HT1080 (cell line): Measurements from ENCODE around the gene ABCA13. TPM values are rescaled to one million over a fixed set of nuclear protein-coding genes. Genes with fewer than 3 reads are reported as not detected.

ENCODE experiments used
- DNase-seq: peaks from one replicate; pipeline ENCODE4 v3.0.0-alpha.2; 2015; ENCODE audit warnings: low read depth
- total RNA-seq: library from RNA; depleted of rRNA; stranded (reverse); fragments of >200 nt; shearing (Covaris generic); gene quantifications from 2 replicates; pipeline ENCODE4 v1.2.3, GENCODE V29; 2014

ABCA13 gene
- total RNA-seq, 1 experiment from 2014 or later, result 1.7 TPM

DNA sequence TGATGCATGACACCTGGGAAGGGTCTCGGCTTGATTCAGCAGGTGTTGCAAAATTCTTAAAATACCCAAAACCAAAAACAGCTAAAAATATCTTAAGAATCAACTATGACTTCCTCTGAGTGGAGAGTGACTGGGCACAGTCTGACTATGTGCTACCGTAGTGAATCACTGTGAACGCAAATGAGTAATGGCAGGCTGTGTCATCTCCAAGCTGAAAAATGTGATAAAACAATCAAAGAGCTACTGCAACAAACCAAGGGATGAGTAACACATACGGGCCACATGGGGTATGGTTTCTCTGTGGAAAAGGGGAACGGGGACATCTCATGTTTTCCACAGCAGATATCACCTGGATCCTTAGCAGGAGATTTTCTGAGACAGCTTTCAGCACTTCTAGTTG is 127.5 kb downstream of the ABCA13 start:
- peak; percentile 93 for DNase-seq

DNA sequence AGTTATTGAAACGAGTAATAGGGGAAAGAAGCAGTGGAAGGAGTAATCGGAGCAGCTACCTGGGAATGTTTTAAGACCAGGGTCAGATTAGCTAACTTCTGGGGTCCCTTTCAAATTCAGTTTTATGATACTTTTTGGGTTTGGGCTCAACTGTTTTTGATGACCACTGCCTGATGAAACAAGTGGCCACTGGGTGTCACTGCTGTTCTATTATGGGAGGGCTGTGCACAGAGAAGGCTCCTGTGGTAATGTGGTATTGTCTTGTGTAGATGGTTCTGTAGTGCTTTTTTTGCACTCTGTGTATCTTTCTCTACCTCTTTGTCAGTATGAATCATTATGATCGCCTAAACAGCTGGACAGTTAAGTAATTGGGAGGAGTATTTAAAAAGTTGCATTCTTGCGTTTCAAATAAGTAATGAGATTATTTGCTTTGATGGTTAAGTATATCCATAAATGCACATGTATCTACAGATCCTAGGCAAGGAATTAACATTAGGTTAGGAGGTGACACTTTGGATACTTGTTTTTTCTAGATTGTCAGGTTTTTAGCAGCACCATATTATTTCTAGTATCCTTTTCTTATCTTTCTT is 128.4 kb downstream of the ABCA13 start:
- DNase-seq, result peak; percentile 79

DNA sequence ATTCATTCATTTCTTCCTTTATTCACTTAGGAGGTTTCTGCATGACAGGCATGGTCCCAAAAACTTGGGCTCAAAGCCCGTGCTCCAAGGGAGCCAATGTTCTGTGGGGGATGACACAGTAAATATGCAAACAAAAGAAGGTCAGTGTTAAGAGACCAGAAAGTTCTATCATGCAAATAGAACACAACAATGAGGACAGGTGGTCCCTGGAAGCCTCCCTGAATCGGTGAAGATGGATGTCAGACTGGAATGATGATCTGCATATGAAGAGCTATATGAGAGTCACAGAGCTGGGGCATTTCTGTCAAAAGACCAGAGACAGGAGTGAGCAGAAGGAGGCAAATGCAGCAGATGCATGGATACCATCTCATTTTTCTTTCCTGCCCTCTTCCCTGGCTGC is 129.0 kb downstream of the ABCA13 start:
- DNase-seq, result no peak

DNA sequence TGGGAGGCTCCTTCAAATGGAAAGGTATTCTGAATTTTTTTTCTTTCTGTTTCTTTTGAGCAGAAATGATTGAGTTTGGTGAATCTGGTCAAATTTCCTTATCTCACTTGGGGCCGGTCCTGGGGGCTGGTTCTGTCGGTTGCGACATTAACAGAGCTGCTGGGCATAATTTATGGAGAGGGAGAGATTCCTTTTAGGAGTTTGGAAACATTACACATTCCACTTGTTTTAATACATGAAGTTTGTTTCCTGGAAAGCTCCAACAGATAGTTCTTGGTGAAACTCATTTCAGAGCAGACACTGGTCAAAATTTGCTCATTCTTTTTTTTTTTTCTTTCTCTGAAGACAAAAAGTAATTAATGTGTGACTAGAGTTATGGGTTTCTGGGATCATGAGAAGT is 129.9 kb downstream of the ABCA13 start:
- DNase-seq, result no peak

DNA sequence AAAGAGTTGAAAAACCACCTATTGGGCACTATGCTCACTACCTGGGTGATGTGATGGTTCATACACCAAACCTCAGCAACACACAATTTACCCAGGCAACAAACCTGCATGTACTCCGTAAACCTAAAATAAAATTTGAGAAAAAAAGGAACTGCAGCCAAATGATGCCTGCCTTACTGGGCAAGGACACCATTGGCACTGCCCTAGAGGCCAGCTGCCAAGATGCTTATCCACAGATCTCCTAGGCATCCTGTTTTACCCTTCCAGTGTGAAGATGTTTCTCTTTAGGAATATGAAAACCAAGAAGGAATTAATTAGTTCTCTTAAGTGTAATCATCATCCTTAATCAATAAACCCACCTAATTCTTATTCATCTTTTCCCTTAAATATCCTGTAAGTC is 133.4 kb downstream of the ABCA13 start:
- no peak for DNase-seq

DNA sequence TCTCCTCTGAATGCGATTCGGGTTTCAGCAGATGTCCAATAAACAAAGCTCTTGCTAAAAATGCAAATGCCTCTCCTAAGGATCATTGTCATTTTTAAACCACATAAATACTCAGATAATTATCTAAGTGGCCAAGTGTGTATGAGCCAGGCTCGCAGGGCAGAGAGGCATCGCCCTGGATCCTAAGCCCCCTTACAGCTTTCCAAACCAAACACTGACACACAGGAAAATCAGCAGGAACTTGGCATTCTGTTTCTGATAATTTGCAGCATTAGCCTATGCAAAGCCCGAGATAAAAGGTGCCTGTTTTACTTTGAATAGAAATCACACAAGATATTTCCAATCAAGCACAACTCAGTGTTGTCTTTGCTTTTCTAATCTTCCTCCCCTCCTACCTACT is 134.4 kb downstream of the ABCA13 start:
- no peak for DNase-seq

DNA sequence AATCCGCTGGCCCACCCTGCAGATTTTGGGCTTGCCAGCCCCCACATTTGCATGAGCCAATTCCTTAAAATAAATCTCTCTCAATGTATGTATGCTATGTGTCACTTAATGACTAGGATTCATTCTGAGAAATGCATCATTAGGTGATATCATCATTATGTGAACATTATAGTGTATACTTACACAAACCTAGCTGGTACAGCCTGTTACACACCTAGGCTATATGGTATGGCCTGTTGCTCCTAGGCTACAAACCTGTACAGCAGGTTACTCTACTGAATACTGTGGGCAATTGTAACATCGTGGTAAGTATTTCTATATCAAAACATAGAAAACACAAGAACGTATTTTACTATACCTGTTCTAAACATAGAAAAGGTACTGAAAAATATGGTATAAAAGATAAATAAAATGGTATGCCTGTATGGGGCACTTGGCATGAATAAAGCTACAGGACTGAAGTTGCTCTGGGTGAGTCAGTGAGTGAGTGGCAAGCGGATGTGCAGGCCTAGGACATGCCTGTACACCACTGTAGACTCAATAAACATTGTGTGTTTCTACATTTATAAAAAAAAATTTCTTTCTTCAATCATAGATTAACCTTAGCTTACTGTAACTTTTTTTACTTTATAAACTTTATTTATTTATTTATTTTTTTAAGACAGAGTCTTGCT is 135.9 kb downstream of the ABCA13 start:
- DNase-seq, result peak; percentile 10

DNA sequence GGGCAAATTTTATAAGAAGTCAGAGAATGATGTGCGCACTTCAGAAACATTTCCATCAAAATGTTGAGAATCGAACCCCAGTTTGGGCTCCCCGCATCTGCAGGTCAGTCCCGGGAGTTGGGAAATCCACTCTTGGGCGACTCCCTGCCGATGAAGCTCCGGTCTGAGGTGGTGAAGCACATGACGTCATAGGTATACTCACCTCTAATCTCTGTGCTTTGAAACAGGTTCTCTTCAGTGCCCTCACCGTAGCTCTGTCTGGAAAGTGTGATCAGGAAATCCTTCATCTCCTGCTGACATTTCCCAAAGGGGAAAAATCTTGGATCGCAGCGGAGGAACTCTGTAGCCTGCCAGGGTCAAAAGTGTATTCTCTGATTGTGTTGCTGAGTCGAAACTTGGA is 138.5 kb downstream of the ABCA13 start:
- DNase-seq, result no peak

DNA sequence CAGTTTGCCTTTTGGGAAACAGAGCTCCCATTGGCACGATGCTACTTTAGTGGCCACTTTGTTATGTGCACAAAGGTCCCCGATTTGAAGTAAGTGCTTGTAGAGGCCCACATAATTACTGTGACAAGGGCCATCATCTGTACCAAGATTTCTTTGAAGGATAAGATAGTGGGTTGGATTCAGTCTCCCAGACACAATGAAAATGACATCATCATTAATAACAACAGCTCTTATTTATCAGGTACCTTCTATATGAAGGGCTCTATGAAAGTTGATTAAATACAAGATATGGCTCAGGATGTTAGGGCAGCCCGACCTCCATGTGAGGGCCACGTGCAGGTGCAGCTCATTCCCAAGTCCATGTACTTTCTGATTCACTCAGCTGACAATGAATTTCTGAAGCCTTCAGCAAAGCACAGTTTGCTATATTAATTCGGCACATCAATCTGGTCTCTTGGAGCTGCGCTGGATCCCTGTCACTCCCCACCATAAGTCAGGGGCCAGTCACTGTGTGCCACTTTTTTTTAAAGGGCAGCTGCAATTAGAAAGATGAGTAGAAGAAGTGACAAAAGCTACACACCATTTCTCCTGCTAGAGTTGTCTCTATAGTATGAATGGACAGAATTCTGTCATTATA is 140.3 kb downstream of the ABCA13 start:
- no peak for DNase-seq

DNA sequence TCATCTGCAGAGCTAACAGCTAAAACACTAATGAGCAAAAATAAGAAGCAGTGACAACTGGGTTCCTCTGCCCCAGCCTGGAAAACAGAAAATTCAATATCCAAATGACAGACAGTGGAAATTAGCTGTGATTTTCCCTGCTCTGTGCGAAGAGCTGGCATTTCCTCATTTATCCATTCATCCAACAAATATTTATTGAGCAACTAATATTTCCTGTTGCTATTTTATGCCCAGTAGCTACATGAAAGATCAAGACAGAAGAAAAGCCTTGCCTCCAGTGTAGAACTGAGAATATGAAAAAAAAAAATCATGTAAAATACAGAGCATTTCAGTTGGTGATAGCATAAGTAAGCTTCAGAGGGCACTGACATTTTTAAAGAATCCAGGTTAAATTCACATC is 140.9 kb downstream of the ABCA13 start:
- no peak for DNase-seq

DNA sequence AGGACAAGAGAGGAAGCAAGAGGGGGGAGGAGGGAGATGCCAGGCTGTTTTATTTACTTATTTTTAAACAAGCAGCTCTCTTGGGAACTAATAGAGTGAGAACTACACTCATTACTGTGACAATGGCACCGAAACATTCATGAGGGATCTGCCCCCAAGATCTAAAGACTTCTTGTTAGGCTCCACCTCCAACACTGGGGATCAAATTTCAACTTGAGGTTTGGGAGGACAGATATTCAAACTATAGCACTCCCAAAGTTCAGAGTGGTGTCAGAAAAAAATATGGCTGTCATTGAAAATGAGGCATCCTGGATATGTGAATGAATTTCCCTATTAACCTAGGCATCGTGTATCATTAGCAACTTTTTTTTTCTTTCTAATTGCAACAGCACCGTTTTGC is 145.5 kb downstream of the ABCA13 start:
- DNase-seq, result no peak

DNA sequence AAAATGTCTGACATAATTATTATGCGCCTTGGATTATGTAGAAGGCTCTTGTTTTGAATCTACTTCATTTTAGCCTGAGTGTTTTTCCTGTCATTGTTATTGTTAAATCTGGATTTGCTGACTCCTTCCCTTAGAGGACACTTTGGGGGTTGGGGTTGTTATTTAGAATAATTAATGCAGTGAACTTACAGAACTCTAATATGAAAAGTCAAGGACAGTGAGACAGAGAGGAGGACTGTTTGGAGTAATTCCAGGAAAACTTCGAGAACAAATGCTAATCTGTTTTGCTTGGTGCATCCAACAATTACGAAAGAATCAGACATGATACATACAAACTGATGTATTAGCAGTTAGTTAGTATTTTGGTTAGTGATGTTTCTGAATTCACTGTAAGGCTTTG is 146.1 kb downstream of the ABCA13 start:
- no peak for DNase-seq

DNA sequence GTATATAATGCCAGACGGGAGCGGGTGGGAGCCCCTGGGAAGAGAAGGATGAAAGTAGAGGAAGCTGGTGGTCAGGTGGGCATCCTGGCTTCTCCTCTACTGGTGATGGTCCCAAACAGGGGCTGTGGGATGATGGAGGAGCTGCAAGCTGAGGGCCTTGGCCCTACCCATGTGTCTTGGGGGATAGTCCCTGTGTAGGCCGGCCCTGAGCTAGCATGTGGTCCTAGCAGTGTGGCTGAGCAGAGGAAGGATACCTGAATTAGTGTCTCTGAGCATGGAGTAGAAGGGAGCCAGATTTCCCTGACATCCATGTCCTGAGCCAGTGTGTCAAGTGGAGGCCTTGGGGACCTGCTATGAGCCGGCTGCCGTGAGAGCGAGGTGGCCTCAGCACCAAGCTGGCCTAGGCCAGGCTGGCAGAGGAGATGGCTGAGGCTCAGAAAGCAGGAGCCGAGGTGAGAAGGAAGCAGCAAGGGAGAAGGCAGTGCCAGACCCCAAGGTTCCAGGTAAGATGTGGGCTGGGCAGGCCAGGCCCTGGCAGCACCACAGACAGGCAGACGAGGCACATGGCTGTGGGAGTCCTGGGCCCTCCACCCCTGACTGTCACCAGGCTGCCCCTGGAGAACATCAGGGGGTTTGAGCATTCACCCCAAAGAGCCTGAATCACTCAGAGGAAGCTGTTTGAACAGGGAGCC is 150.2 kb downstream of the ABCA13 start:
- DNase-seq, result no peak

DNA sequence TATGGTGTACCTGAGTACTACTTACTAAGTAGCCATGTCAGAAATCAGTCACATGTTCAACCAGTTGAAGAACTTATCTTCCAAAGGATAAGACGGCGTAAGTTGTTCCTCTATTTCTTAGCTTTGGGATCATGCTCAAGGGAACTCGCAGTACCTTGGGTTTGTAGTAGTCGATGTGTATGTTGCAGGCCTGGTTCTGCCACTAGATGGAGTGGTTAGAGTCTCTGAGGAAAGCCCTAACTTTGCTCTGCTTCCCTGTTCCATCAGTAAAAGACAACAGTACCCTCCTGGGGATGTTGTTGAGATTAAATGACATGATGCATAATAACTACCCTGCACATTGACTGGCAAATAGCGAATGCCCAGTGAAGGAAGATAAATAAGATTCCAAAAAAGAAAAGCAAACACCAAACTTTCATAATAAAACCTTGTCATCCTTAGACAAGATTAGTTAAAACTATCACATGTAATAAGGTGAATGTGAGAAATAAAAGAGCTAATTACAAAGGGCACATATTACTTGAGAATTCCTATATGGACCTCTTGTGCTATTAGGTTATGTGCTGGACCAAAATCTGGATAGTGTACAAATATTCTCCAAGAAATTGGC is 165.9 kb downstream of the ABCA13 start:
- DNase-seq, result peak; percentile 24

DNA sequence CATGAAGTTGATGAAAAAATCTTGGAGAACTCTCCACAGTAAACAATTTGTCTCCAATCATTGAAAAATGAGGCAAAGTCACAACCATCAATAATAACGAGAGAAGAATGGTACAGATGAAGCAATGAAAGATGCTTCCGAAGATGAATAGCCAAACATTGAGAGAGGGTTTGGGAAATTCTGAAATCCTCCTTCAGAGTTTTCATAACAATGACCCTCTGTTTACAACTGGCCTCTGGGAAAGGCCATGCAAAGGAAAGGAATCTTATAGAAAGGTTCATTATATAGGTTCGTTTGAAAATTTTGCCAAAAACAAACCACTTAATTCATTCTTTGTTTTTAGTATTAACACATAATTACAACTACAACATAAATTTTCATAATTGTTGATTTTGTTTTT is 166.5 kb downstream of the ABCA13 start:
- DNase-seq, result no peak

DNA sequence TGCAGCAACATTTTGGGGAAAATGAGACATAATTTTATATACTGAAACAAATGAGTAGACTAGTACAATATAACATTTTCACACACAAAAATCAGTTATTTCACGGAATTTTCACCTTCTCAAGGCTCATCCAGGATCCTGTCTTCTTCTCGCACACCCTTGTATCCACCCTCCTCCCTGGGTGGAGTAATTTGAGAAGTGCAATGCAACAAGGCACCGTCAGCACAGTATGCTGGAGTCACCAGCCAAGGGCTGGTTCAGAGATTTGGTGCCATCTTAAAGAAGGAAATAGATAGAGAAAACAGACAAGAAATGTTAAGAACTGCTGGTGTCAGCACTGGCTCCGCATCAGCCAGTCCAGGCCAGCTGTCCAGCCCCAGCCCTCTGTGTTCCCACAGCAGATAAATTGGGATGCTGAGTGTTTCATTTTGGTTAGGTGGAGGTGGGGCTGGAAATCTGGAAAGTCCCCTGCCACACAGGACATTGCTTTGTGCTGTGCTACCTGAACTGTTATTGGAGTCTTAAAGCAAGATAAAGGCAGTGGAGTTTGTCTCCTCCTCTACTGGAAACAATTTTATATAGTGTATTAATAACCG is 176.1 kb downstream of the ABCA13 start:
- DNase-seq, result no peak

DNA sequence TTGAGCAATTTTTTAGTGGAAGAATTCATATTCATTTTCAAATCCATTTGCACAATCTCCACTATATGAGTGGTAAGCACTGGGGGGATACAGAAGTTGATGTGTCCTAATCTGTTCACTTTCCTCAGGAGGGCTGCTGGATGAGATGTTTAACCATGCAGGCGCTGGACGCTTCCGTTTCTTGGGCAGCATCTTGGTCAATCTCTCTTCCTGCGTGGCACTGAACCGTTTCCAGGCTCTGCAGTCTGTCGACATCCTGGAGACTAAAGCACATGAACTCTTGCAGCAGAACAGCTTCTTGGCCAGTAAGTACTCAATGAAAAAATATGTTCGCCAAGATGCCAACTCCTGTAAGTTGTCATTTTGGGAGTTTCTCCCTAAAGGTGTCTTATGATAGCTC is 179.3 kb downstream of the ABCA13 start:
- no peak for DNase-seq

DNA sequence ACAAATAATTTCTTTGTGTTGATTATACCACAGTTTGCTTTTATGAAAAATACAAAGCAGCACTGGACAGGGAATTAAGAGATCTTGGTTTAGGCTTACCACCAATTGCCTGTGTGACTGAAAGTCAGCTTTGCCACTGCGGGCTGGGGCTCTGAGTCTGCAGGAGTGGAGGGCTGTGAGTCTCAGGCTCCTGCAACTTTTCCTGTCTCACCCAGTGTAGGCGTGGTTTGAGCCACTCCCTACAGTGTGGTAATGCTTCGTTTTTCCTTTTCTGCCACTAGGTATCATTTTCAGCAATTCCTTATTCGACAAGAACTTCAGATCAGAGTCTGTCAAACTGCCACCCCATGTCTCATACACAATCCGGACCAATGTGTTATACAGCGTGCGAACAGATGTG is 180.6 kb downstream of the ABCA13 start:
- no peak for DNase-seq

DNA sequence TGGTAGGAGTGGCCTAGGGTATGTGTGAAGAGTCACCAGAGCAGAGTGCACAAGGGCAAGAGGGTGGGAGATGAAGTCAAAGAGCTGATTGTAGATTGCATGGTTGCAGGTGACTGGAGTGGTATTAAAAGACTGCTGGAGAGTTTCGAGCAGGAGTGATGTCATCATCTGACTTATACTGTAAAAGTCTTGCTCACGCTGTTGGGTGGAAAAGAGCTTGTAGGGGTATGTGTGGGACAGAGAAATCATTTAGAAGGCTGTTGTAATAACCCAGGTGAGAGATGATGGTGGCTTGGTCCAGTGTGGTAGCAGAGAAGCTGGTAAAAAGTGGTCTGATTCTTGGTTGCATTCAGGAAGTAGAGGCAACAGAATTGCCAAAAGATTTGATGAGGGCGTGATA is 184.1 kb downstream of the ABCA13 start:
- DNase-seq, result no peak

DNA sequence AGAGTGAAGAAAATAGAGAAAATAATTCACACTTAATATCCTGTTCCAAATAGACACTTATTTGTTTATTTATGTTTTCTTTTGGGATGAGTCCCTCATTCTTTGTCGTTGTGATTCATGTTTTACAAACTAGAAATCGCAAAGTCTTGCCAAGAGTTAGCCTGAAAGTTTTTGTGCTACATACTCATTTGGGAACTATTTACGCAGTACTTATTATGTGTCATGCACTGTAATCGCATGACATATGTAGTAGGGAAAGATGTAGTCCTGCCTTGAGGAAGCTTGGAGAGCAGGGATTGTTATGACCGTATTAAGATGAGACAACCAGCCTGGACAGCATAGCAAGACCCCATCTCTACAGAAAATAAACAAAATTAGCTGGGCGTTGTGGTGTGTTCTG is 189.3 kb downstream of the ABCA13 start:
- DNase-seq, result no peak

DNA sequence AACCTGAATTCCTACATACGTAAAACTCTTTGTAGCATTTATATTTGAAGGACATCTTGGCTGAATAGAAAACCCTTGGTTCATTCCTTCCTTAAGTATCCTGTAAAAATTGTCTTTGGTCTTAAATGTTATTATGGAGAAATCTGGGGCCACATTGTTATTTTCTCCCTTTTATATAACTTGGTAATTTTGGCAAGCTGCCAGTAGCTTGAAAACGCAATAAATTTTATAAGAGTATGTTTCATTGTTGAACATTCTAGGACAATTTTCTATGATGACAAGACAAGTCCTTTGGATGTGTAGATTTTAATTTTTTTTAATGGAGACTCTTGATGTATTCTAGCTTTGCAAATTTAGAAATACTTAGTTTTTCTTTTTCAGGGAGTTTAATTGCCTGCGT is 191.9 kb downstream of the ABCA13 start:
- no peak for DNase-seq

DNA sequence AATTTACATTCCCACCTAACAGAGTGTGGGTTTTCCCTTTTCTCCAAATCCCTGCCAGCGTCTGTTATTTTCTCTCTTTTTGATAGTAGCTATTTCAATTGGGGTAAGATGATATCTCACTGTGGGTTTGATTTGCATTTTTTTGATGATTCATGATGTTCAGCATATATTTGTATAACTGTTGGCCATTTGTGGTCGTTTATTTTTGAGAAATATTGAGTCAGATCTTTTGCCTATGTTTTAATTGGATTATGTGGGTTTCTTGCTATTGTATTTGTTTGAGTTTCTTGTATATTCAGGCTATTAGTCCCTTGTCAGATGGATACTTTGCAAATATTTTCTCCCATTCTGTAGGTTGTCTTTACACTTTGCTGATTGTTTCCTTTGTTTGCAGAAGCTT is 193.8 kb downstream of the ABCA13 start:
- DNase-seq, result peak; percentile 17
